Effector memory CD4-positive, alpha-beta T cell (primary cell): ENCODE results near the gene TNFRSF13B.
"Not testable (repeated sequence)": the region's sequence is repeated elsewhere in the genome, so short reads cannot be mapped to it uniquely, and the experiment has no call there.

Experiments
- DNase-seq, 3 donors: peaks; one replicate each; pipeline ENCODE4 v3.0.0-alpha.2; 2020
- H3K27ac ChIP-seq: 2 replicates; pipeline ENCODE4 v1.7.0; 2013; ENCODE audit warnings: mild to moderate bottlenecking, low read length, moderate library complexity; ENCODE audit not compliant: insufficient read depth, poor library complexity, severe bottlenecking
- H3K27me3 ChIP-seq: replicated peaks from 2 replicates; pipeline ENCODE4 v1.7.0; 2013; ENCODE audit warnings: mild to moderate bottlenecking, low read length; ENCODE audit not compliant: insufficient read depth, control insufficient read depth, poor library complexity, severe bottlenecking
- H3K36me3 ChIP-seq: 2 replicates; pipeline ENCODE4 v1.7.0; 2013; ENCODE audit warnings: mild to moderate bottlenecking, low read length, moderate library complexity; ENCODE audit not compliant: control insufficient read depth, insufficient read depth
- H3K4me1 ChIP-seq: 2 replicates; pipeline ENCODE4 v1.7.0; 2013; ENCODE audit warnings: low read length, mild to moderate bottlenecking; ENCODE audit not compliant: control insufficient read depth, insufficient read depth, poor library complexity, severe bottlenecking
- H3K4me3 ChIP-seq: 2 replicates; pipeline ENCODE4 v1.7.0; 2013; ENCODE audit warnings: low read length, low read depth, mild to moderate bottlenecking; ENCODE audit not compliant: insufficient read depth, poor library complexity, severe bottlenecking
- H3K9me3 ChIP-seq: 2 replicates; pipeline ENCODE4 v1.7.0; 2013; ENCODE audit warnings: mild to moderate bottlenecking, low read length, moderate library complexity; ENCODE audit not compliant: control insufficient read depth

TNFRSF13B gene

GRCh38 chr17:16925461-16926060, 46.4 kb downstream of the TNFRSF13B start:
- DNase-seq = no peak
- Histone ChIP-seq H3K4me3 (no peak overlapping the region), H3K36me3 (no peaks in the 10 kb centered on the region), H3K9me3 (no peaks in the 10 kb centered on the region), H3K27me3 (no peaks in the 10 kb centered on the region), H3K4me1 (no peaks in the 10 kb centered on the region), H3K27ac (no peak overlapping the region)

DNA sequence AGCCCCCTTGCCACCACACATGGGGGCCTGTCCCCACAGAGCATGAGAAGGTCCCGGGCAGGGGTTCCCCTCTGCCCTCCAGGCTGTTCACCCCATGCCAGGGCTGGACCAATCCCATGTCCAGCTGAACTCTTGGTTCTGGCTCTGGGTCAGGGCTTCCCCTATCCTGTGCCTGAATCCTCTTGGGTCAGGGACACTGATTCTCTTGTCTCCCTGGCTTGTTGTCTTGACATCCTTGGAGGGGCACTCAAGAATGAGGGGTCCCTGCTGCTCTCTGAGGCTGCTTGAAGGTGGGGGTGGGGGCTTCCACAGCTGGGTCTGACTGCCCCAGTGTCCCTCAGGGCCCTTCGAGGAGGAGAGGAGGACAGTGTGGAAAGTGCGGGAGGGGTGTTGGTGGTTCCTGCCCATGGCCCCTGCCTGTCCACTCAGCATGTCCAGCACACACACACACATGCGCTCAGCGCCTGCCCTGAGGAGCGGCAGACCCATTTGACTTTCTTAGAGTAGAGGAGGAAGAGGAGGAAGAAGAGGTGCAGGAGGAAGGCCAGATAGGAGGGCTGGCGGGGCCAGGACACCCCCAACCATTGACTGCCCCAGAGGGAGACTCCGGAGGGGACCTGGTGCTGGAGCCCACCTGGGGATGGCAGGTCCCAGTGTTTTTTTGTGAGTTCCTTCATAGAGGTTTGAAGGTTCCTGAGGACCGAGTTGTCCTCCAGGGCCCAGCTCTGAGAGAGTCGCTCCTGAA, 47.0 kb downstream of the TNFRSF13B start:
- Histone ChIP-seq H3K27ac (no peak overlapping the region), H3K36me3 (no peaks in the 10 kb centered on the region), H3K27me3 (no peaks in the 10 kb centered on the region), H3K4me1 (no peaks in the 10 kb centered on the region), H3K4me3 (no peak overlapping the region), H3K9me3 (no peaks in the 10 kb centered on the region)
- no peak for DNase-seq

- Histone ChIP-seq H3K36me3 (no peaks in the 10 kb centered on the region), H3K27ac (no peak overlapping the region), H3K4me1 (no peaks in the 10 kb centered on the region), H3K9me3 (no peaks in the 10 kb centered on the region), H3K4me3 (no peak overlapping the region), H3K27me3 (no peaks in the 10 kb centered on the region)
- DNase-seq = no peak
Measured at GRCh38 chr17:16923904-16924695, 47.8 kb downstream of the TNFRSF13B start.

DNA sequence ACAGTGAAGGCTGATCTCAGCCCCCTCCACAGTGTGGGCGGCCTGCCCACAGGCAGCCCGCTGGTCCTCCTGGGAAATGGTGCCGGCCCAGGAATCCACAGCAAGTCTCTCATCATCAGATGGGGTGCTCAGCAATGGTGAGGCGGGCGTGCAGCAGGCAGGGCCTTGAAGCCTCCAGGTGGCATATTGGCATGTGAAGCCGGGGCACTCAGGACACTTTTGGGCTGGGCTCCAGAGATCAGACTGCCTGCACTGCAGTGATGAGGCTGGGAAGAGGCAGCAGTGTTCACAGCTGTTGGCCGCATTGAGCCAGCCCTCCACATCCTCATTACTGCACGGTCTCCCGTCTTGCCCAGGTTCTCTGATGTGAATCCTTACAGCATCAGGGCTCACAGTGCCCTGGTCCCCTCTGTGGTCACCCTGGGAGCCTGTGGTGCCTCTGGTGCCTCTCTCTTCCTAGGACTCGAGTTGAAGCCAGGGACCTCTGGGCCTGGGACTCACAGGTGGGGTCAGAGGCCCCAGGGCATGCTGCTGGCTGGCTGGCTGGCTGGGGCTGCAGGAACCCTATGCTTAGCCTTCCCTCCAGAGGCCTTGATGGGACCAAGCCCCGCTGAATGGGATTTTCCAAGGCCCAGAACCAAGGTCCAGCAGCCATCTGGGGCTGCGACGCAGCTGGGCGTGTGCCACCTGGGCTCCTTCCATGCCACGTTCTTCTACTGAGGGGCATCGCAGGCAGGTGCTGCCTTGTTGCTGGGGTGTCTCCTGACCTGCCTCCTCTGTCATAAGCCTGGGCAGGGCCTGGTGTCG, 48.6 kb downstream of the TNFRSF13B start:
- Histone ChIP-seq H3K4me1 (no peaks in the 10 kb centered on the region), H3K27me3 (no peaks in the 10 kb centered on the region), H3K36me3 (no peaks in the 10 kb centered on the region), H3K27ac (no peak overlapping the region), H3K9me3 (no peaks in the 10 kb centered on the region), H3K4me3 (no peak overlapping the region)
- no peak for DNase-seq

- no peak overlapping the region for H3K27ac ChIP-seq
- no peaks in the 10 kb centered on the region for H3K9me3 ChIP-seq
- H3K27me3 ChIP-seq = no peaks in the 10 kb centered on the region
- H3K36me3 ChIP-seq = no peaks in the 10 kb centered on the region
- no peak for DNase-seq
- no peak overlapping the region for H3K4me3 ChIP-seq
- H3K4me1 ChIP-seq = no peaks in the 10 kb centered on the region
Measured at GRCh38 chr17:16922386-16923096, 49.4 kb downstream of the TNFRSF13B start.

DNA sequence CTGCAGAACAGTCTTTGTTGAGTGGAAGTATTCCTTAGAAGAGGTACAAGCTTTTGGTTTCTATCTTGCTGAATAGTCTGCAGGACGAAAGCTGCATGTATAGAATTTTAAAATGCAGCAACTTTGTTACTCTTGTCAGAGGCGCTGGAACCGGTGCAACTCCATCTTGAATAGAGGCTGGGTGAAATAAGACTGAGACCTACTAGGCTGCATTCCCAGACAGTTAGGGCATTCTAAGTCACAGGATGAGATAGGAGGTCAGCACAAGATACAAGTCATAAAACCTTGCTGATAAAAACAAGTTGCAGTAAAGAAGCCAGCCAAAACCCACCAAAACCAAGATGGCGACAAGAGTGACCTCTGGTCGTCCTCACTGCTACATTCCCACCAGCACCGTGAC, 50.5 kb downstream of the TNFRSF13B start:
- DNase-seq, H3K9me3 ChIP-seq, H3K4me3 ChIP-seq, H3K4me1 ChIP-seq, H3K27me3 ChIP-seq, H3K27ac ChIP-seq, H3K36me3 ChIP-seq: not testable (repeated sequence)

DNA sequence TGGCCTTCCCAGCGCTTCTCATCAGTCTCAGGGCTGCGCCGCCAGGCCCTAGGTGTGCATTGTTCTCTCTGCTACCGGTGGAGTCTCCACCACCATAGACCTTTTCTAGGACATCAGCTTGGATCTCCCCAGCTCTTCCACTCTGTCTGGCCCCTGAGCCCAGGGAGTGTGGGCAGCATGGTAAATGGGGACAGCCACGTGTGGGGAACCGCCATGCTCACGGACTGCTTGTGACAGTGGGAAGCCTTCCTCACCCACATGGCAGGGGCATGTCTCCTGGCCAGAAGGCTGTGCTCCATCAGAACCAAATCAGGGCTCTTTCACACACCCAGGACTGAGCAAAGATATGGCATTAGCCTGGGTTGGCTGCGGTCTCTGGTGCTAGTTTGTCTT, 51.3 kb downstream of the TNFRSF13B start:
- no peaks in the 10 kb centered on the region for H3K9me3 ChIP-seq
- DNase-seq = no peak
- H3K27me3 ChIP-seq = no peaks in the 10 kb centered on the region
- no peak overlapping the region for H3K4me3 ChIP-seq
- H3K27ac ChIP-seq = no peak overlapping the region
- no peaks in the 10 kb centered on the region for H3K36me3 ChIP-seq
- H3K4me1 ChIP-seq = no peaks in the 10 kb centered on the region

- DNase-seq = no peak
- Histone ChIP-seq H3K4me1 (no peaks in the 10 kb centered on the region), H3K36me3 (no peaks in the 10 kb centered on the region), H3K27me3 (no peaks in the 10 kb centered on the region), H3K27ac (no peak overlapping the region), H3K9me3 (no peaks in the 10 kb centered on the region), H3K4me3 (no peak overlapping the region)
Measured at GRCh38 chr17:16919663-16920627, 52.0 kb downstream of the TNFRSF13B start.
